NB4 (cell line): ENCODE data around the gene LRBA.

Experiments used
- CTCF ChIP-seq: IDR thresholded peaks from one replicate; pipeline ENCODE4 v1.5.1; 2012; ENCODE audit warnings: low read depth, low read length
- MAX ChIP-seq: IDR thresholded peaks from 2 replicates; pipeline ENCODE4 v1.6.1; 2011; ENCODE audit warnings: low read depth, low read length
- MYC ChIP-seq: IDR thresholded peaks from 2 replicates; pipeline ENCODE4 v1.6.1; 2011; ENCODE audit warnings: low read depth, low read length
- POLR2A ChIP-seq: IDR thresholded peaks from 2 replicates; pipeline ENCODE4 v1.6.1; 2011; ENCODE audit warnings: mild to moderate bottlenecking; ENCODE audit not compliant: insufficient read length; ENCODE audit errors: extremely low read depth

DNA sequence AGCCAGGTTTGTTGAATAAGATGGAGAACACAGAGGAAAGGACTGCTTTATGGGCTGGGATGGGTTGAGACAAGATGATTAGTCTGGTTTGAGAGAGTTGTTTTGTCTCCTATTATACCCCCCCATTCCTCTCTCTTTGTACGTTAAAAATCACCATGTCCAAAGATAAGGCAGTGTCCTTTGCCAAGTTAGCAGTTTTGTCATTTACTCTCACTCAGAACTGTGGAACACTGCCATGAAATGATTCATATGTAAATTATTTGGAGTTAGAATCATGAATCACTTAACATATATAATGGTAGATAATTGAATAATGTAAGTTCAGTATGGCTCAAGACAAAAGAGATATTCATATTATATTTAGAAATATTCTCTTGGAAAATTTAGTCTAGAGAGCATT is 785.6 kb downstream of the LRBA start:
- no peak for TF ChIP-seq POLR2A
- no peak for TF ChIP-seq CTCF
- no peak for TF ChIP-seq MAX
- no peak for TF ChIP-seq MYC
